Renal cortex interstitium (tissue), 11 donors: ENCODE results near the gene SLC16A6. TPM values are rescaled to one million over a fixed set of nuclear protein-coding genes. Genes with fewer than 3 reads are reported as not detected.
"Not testable (repeated sequence)": the region's sequence is repeated elsewhere in the genome, so short reads cannot be mapped to it uniquely, and the experiment has no call there.

Experiments
- DNase-seq, 11 donors: peaks; one replicate each; pipeline ENCODE4 v3.0.0-alpha.2; 2013; ENCODE audit warnings: low read depth in 9 of 11, low spot score in 4 of 11; ENCODE audit errors: extremely low read depth in 1 of 11
- polyA plus RNA-seq, 3 donors: library from polyadenylated mRNA; unstranded; fragments of 120-200 nt; gene quantifications; one replicate each; pipeline ENCODE4 v1.2.1, GENCODE V29; 2013; ENCODE audit not compliant: insufficient read length in 3 of 3

Gene SLC16A6
- polyA plus RNA-seq, 3 donors, result 0.73 to 1.6 (median 0.83) TPM

- DNase-seq, result no peak
These were observed 27.4 kb upstream of the SLC16A6 start for GRCh38 chr17:68318103-68318991.

DNA sequence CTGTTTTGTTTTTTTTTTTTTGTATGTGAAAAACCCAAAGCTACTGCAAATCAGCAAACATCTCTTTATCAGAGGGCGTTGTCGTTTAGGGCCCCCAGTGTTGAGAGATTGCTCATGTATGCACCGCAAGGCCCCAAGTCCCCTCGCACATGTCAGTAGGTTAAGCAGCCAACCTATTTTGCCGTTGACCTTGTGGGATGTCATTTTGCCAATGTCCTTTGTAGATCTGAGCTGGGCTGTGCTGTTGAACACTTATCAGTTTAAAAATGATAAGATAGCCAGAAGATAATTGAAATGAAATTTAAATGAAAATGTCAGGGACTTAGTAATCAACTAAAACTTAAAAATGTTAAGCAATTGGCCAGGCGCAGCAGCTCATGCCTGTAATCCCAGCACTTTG is 26.5 kb upstream of the SLC16A6 start:
- DNase-seq, result no peak

DNA sequence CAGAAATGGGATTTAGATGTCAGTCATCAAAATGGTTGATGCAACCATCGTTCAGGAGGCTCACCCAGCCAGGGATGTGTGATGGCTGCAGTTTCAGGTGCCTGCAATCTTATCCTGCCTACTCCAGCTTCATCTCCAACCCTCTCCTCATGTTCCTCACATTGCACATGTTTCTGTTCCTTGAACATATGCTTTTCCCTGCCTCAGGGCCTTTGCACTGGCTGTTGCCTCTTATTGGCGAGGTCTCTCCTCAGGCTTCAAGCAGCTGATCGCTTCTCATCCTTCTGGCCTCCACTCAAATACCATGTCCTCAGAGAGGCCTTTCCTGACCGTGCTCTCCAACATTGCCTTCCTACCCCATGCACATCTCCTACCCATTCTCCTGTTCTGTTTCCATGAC is 25.0 kb upstream of the SLC16A6 start:
- DNase-seq, result no peak

DNA sequence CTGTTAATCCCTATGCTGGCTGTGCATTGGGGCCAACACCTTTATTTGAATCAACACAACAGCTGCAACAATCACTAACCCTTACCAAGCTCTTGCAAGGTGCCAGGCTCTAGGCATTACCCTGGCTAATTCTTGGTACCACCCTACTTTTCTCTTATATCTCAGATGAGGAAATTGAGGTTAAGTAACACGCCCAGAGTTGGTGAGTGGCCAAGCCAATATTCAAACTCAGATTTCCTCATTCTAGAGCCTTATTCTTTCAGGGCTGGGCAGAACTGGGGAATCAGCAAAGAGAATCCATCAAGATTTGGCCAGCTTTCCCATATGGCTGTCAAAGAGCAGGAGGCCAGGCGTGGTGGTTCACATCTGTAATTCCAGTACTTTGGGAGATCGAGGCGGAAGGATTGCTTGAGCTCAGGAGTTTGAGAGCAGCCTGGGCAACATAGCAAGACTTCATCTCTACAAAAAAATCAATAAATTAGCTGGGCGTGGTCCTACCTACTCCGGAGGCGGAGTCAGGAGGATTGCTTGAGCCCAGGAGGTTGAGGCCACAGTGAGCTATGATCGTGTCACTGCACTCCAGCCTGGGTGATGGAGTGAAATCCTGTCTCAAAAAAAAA is 24.1 kb upstream of the SLC16A6 start:
- DNase-seq, result no peak

- DNase-seq, result no peak
These were observed 19.2 kb upstream of the SLC16A6 start for GRCh38 chr17:68310152-68310551.

DNA sequence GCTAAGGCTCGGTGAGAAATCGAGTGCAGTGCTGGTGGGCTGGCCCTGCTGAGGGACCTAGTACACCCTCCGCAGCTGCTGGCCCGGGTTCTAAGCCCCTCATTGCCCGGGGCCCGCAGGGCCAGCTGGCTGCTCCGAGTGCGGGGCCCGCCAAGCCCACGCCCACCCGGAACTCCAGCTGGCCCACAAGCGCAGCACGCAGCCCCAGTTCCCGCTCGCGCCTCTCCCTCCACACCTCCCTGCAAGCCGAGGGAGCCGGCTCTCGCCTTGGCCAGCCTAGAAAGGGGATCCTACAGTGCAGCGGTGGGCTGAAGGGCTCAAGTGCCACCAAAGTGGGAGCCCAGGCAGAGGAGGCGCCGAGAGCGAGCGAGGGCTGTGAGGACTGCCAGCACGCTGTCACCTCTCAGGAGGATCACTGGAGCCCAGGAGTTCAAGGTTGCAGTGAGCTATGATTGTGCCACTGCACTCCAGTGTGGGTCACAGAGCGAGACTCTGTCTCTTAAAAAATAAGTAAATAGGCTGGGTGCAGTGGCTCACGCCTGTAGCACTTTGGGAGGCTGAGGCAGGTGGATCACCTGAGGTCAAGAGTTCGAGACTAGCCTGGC is 18.2 kb upstream of the SLC16A6 start:
- not testable (repeated sequence) for DNase-seq

- DNase-seq, result not testable (repeated sequence)
These were observed 17.6 kb upstream of the SLC16A6 start for GRCh38 chr17:68308486-68308885.

- DNase-seq, result no peak
These were observed 16.5 kb upstream of the SLC16A6 start for GRCh38 chr17:68307443-68307842.

DNA sequence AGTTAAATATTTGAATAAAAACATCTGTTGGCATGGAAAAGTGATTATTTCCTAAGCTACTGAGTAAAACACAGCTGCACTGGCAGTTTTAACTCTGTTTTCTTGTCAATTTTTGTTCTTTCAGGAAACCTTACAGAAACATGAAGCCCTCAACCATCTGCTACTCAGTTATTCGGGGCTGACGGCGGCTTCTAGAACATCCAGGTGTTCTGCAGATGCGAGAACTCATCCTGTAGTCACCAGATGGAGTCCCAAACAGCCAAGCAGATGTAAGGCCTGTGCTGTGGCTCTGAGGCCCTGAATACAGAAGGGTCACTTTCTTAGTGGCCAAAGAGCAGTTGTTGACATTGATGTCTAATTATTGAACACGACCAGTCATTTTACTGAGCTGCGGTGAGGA is 15.9 kb upstream of the SLC16A6 start:
- DNase-seq, result no peak

- no peak for DNase-seq
These were observed 14.2 kb upstream of the SLC16A6 start for GRCh38 chr17:68305142-68305541.

DNA sequence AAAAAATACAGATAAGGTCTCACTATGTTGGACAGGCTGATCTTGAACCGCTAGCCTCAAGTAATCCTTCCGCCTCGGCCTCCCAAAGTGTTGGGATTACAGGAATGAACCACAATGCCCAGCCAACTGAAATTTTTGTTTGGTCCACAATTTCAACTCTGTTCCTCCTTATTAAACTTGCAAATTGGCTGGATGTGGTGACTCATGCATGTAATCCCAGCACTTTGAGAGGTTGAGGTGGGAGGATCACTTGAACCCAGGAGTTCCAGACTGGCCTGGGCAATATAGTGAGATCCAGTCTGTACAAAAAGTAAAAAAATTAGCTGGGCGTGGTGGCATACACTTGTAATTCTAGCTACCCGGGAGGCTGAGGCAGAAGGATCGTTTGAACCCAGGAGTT is 13.8 kb upstream of the SLC16A6 start:
- no peak for DNase-seq

DNA sequence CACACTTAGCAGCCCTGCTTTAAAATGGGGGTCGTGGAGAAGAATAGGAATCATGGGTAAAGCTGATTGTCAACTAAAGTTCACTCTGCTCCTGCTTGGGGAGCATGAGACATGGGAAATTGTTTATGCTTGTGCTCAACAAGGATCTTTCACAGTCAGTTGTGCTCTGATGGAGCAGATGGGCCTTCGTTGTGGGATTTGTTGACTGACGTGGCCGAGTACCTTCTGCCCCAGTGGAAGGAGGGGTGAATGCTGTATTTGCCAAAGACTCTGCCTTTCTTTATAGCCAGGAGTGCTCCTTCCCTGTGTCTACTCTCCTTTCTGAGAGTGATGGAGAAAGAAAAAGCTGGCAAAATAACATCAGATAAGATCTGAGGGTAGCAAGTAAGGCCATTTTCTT is 11.7 kb upstream of the SLC16A6 start:
- no peak for DNase-seq

- no peak for DNase-seq
These were observed 11.2 kb upstream of the SLC16A6 start for GRCh38 chr17:68302066-68302564.

GRCh38 chr17:68301438-68301959 is 10.6 kb upstream of the SLC16A6 start:
- DNase-seq, result no peak

GRCh38 chr17:68299817-68300216 is 8.9 kb upstream of the SLC16A6 start:
- no peak for DNase-seq

GRCh38 chr17:68298601-68299000 is 7.7 kb upstream of the SLC16A6 start:
- DNase-seq, result no peak

GRCh38 chr17:68297195-68297594 is 6.3 kb upstream of the SLC16A6 start:
- DNase-seq, result no peak

DNA sequence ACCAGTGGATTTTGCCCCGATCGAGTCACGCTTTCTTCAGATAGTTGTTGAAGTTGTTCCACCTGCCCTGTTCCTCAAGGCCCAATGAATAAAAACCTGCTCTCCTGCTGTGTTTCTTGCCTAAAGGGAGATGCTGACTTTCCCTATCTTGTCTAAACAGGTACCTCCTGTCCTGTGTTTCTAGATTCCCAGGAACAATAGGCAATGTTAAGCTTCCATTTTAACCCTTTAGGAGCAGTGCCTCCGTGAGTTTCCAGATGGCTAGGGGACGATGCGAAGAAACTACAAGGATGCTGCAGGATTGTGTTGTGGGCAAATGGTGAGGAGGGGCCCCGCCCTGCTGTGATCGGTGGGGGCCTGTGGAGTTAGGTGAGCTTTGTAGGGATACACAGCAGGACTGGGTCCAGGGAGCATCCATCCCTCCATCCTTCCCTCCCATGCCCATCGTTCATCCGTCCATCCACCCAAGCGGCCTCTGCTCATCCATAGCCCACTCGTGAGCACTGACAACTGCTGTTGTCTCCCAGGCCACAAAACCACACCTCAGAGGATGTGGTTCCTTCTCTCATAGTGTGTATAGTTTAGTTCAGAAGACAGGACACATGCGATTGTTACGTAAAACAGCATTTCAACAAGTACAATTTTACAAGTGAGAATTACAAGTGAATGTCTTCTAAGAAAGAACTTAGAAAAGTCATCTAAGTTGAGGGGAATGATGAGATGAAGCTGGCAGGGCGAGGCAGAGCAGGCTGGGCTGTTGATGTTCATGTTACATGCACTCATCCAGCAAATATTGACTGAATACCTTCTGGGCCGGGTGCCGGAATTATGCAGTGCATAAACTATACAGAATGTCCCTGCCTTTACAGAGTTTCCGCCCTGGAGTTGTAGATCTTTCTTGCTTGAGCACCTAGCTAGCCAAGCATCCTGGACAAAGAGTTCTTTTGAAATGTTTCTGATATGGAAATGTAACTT is 5.6 kb upstream of the SLC16A6 start:
- DNase-seq, result no peak

DNA sequence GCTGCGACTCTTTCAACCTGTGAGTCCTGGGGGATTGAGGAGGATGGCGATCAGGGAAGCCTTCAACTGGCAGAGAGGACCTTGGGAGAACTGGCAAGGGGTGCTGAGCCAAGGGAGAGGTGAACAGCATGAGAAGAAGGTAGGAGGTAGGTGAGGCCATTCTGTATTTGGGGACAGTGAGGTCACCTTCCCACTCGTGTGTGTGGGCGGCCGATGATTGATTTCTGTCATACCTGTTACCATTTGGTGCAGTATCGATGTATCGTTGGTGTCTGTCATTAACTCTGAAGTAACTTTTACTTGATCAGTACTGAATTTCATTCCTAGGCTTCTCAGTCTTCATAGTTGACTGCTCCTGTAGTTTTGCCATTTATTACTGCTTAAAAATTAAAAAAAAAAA is 4.2 kb upstream of the SLC16A6 start:
- DNase-seq, result no peak
